Measurements from ENCODE around the gene DGKB. TPM values are rescaled to one million over a fixed set of nuclear protein-coding genes. Genes with fewer than 3 reads are reported as not detected.

DGKB gene
- total RNA-seq, 1 experiment from 2014 or later = not detected

DNA sequence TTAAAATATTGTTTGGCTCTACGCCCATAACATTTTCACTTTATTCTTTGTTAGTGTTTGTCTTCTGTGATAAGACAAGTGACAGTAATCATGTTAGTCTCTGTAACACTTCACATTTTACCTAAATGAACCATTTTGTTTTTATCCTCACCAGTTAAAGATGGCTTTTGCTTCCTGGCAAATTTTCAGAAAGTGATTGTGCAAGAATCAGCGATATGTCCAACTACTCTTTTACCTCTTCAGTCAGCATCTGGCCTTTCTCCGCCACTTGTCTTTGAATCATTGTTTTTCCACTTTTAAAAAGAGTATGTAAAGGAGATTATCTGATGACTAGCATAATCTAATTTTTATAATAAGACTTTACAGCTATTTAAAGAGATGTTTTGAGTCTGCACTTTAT, 3.5 kb downstream of the DGKB start:
- DNase-seq = no peak
- CTCF ChIA-PET = interaction anchor here (0.8 kb wide), 1 partner anchor 135 kb away, joined by 3 read pairs; no protein-coding TSS in a partner anchor
- no peak overlapping the region for H3K27ac Mint-ChIP-seq (ENCODE audit: unreplicated experiment)
- H3K9me3 Mint-ChIP-seq (ENCODE audit: low read depth, unreplicated experiment) = no peaks in the 10 kb centered on the region
- intact Hi-C loops (cut with micrococcal nuclease; ENCODE audit: unreplicated experiment) = no loop called here
- H3K27me3 Mint-ChIP-seq (ENCODE audit: unreplicated experiment) = no peaks in the 10 kb centered on the region
- H3K36me3 Mint-ChIP-seq (ENCODE audit: insufficient read depth, unreplicated experiment) = no peaks in the 10 kb centered on the region
- H3K4me3 Mint-ChIP-seq (ENCODE audit: low read depth, unreplicated experiment) = no peak overlapping the region
- H3K4me1 Mint-ChIP-seq (ENCODE audit: low read depth, unreplicated experiment) = peaks cover 12% of the 10 kb centered on the region
- no TSS peak for BruUV-seq (replicated peaks)
- TF ChIP-seq, protein P1, sequence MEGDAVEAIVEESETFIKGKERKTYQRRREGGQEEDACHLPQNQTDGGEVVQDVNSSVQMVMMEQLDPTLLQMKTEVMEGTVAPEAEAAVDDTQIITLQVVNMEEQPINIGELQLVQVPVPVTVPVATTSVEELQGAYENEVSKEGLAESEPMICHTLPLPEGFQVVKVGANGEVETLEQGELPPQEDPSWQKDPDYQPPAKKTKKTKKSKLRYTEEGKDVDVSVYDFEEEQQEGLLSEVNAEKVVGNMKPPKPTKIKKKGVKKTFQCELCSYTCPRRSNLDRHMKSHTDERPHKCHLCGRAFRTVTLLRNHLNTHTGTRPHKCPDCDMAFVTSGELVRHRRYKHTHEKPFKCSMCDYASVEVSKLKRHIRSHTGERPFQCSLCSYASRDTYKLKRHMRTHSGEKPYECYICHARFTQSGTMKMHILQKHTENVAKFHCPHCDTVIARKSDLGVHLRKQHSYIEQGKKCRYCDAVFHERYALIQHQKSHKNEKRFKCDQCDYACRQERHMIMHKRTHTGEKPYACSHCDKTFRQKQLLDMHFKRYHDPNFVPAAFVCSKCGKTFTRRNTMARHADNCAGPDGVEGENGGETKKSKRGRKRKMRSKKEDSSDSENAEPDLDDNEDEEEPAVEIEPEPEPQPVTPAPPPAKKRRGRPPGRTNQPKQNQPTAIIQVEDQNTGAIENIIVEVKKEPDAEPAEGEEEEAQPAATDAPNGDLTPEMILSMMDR (IDR thresholded peaks at IDR 0.05; ENCODE audit: unreplicated experiment) = no peak

DNA sequence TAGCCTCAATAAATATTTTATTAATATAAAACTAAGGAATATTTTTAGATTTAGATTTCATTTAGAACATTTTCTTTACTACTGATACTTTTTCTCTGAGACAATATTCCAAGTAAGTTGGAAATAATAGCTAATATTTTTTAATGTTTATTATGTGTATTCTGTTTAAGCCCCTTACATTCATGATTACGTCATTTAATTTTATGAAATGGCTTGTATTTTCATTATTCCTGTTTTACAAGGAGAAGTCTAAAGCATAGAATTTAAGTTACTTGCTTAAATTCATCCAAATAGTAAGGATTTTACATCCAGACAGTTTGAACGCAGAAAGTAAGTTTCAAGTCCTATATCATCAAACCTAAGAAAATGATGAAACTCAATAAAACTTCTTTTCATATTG, 6.1 kb downstream of the DGKB start:
- Mint-ChIP-seq H3K9me3 (ENCODE audit: low read depth, unreplicated experiment) (no peaks in the 10 kb centered on the region), H3K27ac (ENCODE audit: unreplicated experiment) (no peak overlapping the region), H3K4me3 (ENCODE audit: low read depth, unreplicated experiment) (no peak overlapping the region), H3K36me3 (ENCODE audit: insufficient read depth, unreplicated experiment) (no peaks in the 10 kb centered on the region), H3K4me1 (ENCODE audit: low read depth, unreplicated experiment) (peaks cover 28% of the 10 kb centered on the region), H3K27me3 (ENCODE audit: unreplicated experiment) (no peaks in the 10 kb centered on the region)
- no peak for DNase-seq
- intact Hi-C loops (cut with micrococcal nuclease; ENCODE audit: unreplicated experiment) = no loop called here
- BruUV-seq (replicated peaks) = no TSS peak
- TF ChIP-seq, protein P1 (IDR thresholded peaks at IDR 0.05; ENCODE audit: unreplicated experiment) = no peak
- CTCF ChIA-PET = no interaction called here

DNA sequence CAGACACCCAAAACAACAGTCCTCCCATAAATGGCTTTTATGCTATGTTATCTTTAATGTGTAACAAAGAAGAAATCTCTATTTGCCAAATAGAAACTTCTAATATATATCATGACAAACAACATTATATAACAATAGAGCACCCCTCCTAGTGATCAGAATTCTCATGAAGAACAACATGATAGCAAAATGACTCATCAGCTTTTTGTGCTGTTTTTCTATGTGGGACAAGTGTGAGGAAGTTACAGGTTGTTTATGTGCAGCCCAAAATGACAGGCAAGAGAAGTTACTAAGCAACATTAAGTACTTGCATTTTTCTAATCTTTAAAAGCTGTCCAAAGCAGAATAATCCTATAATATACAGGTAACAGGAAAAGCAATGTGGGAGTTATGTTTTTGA, 7.7 kb downstream of the DGKB start:
- CTCF ChIA-PET = interaction anchor here (0.6 to 0.7 kb wide), 3 partner anchors 19 to 170 kb away, joined by 3 read pairs; no protein-coding TSS in a partner anchor

GRCh38 chr7:14892961-14893360, 9.6 kb downstream of the DGKB start:
- DNase-seq = no peak
- H3K27ac Mint-ChIP-seq (ENCODE audit: unreplicated experiment) = no peak overlapping the region
- TF ChIP-seq, protein P1 (IDR thresholded peaks at IDR 0.05; ENCODE audit: unreplicated experiment) = no peak
- CTCF ChIA-PET = interaction anchor here (0.6 to 1.0 kb wide), 2 partner anchors 175 to 212 kb away, joined by 3 read pairs; no protein-coding TSS in a partner anchor
- H3K27me3 Mint-ChIP-seq (ENCODE audit: unreplicated experiment) = no peaks in the 10 kb centered on the region
- H3K4me3 Mint-ChIP-seq (ENCODE audit: low read depth, unreplicated experiment) = no peak overlapping the region
- intact Hi-C loops (cut with micrococcal nuclease; ENCODE audit: unreplicated experiment) = no loop called here
- peaks cover 28% of the 10 kb centered on the region for H3K4me1 Mint-ChIP-seq (ENCODE audit: low read depth, unreplicated experiment)
- no peaks in the 10 kb centered on the region for H3K9me3 Mint-ChIP-seq (ENCODE audit: low read depth, unreplicated experiment)
- BruUV-seq (replicated peaks) = no TSS peak
- no peaks in the 10 kb centered on the region for H3K36me3 Mint-ChIP-seq (ENCODE audit: insufficient read depth, unreplicated experiment)

More for the DNA sequence above, 7.7 kb downstream of the DGKB start:
- BruUV-seq (replicated peaks) = no TSS peak
- TF ChIP-seq, protein P1 (IDR thresholded peaks at IDR 0.05; ENCODE audit: unreplicated experiment) = no peak
- Mint-ChIP-seq H3K9me3 (ENCODE audit: low read depth, unreplicated experiment) (no peaks in the 10 kb centered on the region), H3K4me3 (ENCODE audit: low read depth, unreplicated experiment) (no peak overlapping the region), H3K27ac (ENCODE audit: unreplicated experiment) (no peak overlapping the region), H3K36me3 (ENCODE audit: insufficient read depth, unreplicated experiment) (no peaks in the 10 kb centered on the region), H3K27me3 (ENCODE audit: unreplicated experiment) (no peaks in the 10 kb centered on the region), H3K4me1 (ENCODE audit: low read depth, unreplicated experiment) (peaks cover 28% of the 10 kb centered on the region)
- intact Hi-C loops (cut with micrococcal nuclease; ENCODE audit: unreplicated experiment) = no loop called here
- DNase-seq = no peak
